Activated effector memory CD4-positive, alpha-beta T cell treated with anti-CD3 and anti-CD28 coated beads, Interleukin-2, amount 50 U/mL, for 16 hours (primary cell): ENCODE results near the gene COL10A1.
"Not testable (repeated sequence)": the region's sequence is repeated elsewhere in the genome, so short reads cannot be mapped to it uniquely, and the experiment has no call there.

Experiments
- DNase-seq: peaks from one replicate; pipeline ENCODE4 v3.0.0-alpha.2; 2020

COL10A1 gene

DNA sequence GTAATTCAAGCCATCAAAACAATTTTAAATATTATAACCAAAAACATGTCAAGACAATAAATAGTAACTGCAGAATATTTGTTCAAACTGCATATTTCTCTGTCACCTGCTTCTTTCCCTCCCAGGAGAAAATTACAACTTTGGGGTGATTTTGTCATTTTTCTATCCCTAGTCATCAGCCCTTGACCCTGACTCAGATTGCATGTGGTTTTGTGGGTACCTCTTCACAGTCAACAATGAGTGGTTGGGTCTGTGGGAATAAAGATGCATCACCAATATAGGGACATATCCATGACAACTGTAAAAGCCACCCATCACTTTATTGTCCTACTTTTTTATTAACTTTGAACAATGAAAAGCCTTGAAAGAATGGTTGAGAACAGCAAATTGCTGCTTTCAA is 7.3 kb downstream of the COL10A1 start:
- no peak for DNase-seq

DNA sequence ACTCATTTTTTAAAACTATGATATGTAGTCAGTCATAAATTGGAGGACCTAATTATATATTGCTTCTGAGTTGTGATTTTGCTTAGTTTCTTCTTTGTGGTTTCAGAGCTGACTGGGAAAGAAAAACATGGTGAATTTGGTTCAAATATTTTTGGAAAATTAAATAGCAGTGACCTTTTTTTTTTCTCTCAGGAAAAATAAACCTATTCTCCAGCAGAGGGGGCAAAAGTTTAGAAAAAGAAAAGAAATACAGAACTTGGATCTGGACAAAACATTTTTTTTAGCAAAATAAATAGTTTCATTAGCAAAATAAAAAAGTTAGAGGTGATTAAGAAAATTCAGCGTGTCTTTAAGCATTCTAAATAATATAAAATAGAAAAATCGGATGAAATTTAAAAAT is 10.2 kb downstream of the COL10A1 start:
- DNase-seq: no peak

DNA sequence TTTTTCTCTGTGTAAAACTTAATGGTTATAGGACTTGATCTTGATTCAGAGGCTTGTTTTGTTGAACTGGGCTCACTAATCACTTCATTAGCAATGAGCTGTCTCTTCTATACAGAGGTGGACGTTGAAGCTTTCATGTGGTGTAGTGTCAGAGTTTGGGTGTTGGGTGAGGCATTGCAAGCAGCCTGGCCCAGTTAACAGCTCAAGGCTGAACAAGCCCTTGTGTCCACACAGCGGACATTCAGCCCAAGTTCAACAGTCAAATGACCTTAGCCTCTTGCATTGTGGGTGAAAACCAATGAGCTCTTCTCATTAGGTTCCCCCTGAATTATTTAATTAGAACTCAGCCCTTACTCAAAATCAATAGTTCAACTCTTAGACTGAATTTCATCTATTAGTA is 12.5 kb downstream of the COL10A1 start:
- no peak for DNase-seq

DNA sequence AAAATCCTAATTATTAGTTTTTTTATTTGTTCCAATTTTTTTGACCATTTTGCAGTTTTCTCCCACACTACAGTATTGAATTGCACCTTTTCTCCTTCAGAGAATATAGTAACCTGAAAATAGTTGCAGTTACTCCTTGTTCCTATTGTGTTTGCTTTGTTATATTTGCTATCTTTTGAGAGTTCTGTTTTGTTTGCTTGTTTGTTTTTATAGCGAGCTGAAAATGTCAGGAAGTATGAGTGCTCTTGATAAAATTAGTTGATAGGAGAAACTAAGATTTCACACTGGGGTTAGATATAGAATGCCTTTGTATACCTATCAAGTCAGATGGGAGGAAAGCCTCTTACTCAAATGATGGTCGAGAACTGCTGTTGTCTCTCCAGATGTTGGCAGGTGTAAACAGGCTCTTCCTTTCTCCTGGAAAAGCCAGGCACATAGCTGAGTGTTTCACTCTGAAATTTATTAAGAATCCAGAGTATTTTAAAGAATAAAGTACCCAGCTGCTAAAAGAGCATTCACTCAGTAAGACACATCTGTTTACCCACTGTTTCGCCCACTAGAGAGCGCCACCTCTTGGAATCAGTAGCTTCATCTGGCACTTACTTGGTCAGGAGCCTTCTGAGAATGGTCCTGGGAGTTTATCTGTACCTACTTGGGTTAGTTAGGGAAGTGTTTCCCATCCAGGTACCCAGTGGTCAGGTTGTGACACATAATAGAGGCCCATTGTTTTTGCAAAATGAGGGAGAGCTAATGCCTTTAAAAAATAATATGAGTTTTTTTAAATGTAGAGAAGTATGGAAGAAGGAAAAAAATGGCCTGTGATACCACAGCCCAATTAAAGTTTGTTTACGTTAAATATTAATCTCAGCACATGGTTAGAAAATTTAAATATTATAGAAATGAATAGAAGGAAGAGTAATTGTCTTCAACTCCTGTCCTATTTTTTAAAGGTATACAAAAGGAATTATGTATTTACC is 14.1 kb downstream of the COL10A1 start:
- DNase-seq: no peak

DNA sequence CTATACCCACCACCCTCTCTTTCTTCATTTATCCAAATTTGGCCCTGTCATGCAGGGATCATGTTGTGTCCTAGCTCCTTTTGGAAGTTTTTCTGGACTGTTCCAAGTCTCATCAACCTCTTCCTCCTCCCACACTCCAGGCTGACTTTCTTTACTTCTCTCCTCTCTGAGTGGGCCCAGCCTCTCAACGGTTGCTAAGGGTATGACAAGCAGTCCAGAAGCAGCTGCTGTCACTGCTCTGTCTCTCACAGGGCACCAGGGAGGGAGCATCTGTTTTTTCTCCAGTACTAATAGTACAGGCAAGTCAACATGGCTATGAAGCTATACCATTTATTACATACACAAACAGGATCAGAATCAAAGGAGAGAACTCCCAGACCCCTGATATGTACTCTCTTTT is 17.1 kb downstream of the COL10A1 start:
- DNase-seq: no peak

DNA sequence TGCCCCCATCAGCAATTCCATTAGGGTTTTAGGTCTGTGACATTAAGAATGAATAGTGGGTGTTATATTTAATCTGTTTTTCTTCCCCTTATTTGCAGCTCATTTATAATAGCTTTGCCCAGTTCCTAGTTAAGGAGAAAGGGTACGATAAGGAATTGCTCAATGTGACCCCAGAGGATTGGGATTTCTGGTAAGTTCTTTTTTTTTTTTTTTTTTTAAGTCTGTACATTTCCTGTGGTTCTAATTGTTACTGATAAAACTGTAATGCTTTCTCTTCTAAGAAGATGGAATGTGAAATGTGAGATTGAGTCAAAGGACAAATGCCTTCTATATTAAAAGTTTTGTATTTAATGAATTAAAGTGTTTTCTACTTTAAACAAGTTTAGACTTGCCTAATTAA is 19.8 kb downstream of the COL10A1 start:
- no peak for DNase-seq

DNA sequence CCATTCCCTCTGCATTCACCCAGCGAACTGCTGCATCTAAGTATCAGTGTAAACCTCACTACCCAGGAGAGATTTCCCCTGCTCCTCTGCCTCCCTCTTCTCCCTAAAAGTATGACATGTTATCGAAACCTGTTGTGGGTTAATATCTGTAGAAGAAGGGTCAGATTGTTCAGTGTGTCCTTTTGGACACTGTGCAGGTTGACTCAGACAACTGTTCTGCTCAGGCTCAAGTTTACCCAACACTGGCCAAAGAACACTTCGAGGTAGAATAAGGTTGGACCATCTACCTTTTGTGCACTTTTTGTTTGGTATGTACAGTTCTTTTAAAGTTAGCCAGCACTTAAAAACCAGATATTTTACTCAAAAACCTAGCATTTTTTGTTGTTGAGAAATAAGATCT is 20.7 kb downstream of the COL10A1 start:
- DNase-seq: no peak

DNA sequence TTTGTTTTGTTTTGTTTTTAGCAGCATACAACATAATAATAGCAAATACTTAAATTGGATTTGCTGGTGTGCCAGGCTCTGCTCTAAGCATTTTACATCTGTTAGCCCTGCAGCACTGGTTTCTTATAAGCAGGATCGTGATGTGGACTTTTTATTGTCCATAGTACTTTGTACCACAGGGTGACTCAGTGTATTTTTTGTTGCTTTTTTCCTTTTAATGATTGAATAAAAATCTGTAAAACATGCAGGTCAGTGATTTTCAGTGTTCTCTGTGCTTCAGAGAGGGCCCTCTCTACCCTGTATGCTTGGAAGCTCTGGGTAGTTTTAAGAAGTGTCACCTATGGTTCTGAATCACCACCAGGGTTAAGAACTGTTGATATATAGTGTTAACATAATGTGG is 21.3 kb downstream of the COL10A1 start:
- DNase-seq: no peak

DNA sequence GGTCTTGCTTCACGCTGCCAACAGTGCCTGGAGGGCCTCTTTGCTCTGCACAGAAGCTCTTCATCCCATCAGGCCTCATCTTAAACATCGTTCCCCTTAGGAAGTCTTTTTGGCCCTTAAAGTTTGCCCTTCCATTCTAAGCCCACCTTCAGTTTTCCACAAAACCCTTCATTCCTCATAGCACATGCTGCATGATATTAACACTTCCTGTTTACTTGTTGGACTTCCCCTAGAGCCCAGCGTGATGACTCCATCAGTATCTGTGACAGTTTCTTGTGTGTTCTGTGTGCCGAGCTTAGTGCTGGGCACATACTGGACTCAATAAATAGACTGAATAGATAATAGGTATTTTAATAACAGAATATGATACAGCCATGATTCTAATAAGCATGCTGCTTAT is 23.1 kb downstream of the COL10A1 start:
- no peak for DNase-seq

DNA sequence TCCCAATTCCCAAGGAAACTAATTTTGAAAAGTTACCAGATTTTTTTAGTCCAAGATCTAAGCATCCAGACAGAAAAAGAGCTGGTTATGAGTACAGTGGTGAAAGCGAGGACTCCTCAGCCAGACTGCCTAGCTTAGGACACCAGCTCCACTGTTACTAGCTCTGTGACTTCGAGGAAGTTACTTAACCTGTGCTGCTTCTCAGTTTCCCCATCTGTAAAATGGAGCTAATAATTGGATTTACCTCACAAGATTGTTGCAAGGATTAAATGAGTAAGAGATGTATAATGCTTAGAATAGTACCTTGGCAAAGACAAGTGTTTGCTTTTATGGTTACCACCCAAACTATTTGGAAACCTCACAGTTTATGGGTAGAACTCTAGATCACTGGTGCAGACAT is 24.1 kb downstream of the COL10A1 start:
- DNase-seq: no peak

DNA sequence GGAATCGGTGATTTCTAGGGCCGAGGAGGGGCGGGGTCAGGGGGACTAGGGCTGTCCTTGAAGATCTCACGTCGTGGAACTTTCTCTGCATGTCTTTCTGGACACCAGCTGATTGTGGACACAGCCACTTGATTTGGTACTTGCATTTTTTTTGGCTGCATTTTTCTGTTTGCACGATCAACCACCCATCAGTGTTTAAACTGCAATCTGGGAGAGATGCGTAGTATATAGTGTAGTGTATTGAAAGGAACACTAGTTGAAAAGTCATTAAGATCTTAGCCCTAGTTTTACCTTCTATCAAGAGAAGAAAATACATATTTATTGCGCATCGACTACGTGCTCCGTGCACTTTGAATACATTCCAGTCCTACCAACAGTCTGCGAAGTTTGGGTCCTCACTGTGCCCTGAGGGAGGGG is 24.6 kb downstream of the COL10A1 start:
- DNase-seq: no peak

DNA sequence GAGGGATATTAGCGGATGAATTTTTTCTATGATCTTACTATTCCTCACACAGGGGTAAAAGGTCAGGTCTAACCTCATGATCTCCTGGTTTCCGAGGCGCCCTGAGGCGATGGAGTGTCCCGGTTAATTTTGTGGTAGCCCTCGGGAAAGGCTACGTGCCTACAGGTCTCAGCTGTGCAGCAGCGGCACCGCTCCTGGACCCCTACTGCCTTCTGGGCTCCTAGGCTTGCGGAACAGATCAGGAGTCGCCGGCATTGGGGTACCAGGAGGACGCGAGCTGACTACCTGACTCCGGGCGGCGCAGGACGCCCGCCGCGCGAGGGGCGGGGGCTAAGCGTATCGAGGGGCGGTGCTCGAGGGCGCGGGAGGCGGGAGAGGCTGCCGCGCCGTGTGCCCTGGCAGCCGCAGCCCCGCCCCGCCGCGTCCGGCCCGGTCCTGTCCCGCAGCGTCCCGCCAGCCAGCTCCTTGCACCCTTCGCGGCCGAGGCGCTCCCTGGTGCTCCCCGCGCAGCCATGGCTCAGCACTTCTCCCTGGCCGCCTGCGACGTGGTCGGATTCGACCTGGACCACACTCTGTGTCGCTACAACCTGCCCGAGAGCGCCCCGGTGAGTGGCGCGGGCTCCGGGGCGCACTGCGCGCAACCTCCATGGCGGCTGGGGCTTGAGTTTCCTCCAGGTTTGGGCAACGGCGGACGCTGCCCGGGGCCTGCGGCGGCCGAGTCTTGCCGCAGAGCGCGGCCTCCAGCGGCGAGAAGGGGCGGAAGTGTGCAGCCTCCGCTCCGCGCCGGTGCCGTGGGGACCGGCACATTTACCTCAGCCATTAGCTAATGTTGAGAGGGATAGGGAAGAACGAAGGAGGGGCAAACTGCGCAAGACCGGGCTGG is 25.3 kb downstream of the COL10A1 start, which contains the start of gene NT5DC1:
NT5DC1 (plus strand) TSS at position 435 of the 883 bp plus-strand sequence; CDS start at position 513, 78 bp downstream.
- DNase-seq: peak; percentile 94

DNA sequence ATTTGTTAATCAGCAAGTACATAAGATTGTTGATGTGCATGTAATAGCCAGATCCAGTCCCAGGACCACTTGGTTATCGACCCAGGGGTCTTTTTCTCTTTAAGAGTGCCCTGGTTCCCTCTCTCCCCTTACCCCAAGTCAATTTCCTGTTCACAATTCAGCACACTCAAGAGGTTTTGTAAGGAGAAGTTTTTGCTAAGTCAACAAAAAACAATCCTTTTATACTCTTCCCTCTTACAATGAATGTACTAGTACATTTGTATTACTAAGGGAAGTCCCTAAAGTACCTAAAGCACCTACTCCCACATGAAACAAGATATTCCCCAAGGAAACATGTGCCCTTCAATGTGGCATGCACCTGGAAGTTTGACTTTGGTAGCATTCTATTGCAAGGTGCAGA is 26.9 kb downstream of the COL10A1 start:
- no peak for DNase-seq

DNA sequence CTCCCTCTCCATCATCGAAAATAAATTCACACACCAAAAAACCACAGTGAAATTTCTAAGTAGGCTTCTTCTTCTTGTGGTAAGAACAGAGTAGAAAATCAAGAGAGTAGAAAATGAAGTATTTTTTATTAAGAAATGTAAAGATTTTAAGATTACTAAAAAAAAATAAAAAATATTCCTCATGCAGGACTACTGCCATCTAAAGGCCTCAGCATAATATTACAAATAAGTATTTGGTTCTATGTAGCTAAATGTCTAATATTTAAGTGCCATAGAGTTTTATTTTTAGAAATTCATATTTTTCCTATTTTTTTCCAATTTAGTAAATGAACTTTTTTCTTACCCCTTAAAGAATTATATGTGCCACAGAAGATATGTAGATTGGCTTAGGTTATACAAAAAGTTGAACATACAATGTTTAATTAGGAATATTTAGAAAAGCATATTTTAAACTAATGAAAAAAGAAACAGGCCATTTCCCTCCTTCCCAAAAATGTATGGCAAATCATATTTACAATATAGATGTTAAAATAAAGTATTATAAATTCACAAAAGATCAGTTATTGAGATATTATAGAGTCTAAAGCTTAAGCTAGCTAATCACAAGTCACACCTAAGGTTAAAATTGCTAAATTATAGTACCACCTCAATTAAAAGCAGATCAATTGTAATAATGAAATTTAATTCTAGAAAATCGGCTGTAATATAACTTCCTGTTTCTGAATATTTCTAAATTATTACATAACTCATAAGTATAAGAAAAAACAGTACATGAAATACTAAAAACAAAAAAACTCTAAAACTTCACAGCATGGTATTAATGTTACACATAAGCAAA is 28.7 kb downstream of the COL10A1 start:
- DNase-seq: no peak

DNA sequence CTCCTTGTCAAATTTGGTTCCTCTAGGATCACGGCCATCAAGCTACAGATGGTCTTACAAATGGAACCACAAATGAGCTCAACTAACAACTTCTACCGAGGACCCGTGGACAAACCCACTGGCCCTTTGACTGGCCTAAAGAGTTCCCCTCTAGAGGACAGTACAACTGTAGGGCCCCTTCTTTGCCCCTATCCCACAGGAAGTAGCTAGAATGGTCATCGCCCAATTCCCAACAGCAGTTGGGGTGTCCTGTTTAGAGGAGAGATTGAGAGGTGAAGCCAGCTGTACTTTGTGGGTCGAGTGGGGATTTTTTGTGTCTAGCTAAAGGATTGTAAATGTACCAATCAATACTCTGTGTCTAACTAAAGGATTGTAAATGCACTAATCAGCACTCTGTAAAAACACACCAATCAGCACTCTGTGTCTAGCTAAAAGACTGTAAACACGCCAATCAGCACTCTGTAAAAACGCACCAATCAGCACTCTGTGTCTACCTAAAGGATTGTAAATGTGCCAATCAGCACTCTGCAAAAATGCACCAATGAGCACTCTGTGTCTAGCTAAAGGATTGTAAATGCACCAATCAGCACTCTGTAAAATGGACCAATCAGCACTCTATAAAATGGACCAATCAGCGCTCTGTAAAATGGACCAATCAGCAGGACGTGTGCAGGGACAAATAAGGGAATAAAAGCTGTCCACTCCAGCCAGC is 29.7 kb downstream of the COL10A1 start:
- not testable (repeated sequence) for DNase-seq

DNA sequence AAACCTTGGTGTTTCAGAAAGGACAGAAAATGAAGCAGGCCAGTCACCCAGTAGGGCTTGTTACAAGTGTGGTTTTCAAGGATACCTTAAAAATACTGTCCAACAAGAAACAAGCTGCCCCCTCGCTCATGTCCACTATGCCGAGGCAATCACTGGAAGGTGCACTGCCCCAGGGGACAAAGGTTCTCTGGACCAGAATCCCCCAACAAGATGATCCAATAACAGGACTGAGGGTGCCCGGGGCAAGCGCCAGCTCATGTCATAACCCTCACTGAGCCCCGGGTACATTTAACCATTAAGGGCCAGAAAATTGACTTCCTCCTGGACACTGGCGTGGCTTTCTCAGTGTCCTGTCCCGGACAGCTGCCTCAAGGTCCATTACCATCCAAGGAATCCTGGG is 31.9 kb downstream of the COL10A1 start:
- no peak for DNase-seq

DNA sequence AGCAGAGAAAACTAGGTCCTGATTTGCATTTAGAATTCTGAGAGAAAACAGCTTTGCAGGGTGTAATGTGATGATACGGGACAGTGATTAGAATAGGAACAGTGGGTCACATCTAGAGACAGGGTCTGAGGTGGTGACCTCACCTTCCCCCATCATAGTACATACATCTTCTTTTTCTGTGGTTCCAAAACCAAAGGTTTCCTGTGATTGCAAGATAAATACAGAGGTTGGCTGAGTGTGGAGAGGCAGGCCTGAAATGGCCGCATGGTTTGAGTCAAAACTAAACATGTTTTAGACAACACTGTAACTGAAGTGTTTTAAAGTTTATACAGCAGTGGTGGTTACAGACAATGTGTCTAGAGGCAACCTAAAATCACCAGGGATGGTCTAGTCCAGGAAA is 35.7 kb downstream of the COL10A1 start:
- DNase-seq: no peak

DNA sequence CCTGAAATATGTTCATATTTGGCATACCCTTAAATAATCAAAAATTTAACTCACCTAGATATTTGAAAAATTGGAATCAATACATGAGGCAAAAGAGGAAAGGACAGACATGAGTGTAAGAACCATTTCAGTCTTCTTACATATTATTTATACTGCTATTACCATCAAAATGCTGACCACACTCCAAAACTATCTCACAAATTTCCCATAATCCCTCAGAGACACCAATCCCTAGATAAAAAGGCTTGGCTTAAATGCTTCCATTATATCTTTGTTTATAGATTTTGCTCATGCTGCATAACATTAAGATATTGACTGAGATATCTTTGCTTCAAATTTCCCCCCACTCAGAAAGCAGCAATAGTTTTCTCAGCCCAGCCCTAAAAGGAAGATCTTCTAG is 37.0 kb downstream of the COL10A1 start:
- no peak for DNase-seq

DNA sequence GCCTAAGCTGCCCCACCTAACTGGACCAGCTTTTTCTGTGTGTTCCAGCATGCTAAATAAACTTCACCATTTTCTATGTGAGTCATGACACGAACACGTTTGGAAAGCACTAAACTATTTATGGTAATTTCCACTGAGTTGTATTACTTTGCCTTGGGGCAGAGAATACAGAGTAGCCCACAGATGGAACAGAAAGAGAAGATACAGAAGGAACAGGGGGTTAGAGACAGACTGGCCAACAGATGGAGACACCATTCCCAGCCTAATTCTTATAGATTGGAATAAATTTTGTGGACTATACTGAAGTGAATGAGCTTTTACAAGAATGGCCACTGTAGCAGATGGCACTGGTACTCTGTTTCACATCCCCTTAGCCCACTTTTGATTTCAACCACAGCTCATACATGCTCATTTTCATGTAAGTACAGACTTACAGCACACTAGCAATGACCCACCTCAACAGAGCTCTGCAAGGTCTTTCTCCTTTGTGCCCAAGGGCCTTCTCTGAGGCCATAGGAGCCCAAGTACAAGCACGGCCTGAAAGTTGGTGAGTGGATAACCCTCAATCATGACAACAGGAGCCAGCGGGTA is 38.4 kb downstream of the COL10A1 start:
- no peak for DNase-seq

DNA sequence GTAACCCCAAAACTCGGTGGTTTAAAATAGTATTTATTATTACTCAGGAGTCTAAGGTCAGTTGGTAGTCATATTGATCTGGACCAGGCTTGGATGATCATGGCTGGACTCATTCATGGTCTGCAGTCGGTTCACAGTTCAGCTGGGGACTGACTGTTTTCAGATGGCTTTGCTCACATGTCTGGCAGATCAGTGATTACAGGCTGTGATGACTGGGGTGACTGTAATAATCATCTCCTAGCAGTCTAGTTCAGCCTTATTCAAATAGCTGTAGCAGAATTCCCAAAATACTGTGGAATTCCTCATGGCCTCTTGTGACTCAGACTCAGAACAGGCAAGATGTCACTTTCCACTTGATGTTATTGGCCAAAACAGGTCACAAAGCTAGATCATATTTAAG is 41.6 kb downstream of the COL10A1 start:
- DNase-seq: no peak

DNA sequence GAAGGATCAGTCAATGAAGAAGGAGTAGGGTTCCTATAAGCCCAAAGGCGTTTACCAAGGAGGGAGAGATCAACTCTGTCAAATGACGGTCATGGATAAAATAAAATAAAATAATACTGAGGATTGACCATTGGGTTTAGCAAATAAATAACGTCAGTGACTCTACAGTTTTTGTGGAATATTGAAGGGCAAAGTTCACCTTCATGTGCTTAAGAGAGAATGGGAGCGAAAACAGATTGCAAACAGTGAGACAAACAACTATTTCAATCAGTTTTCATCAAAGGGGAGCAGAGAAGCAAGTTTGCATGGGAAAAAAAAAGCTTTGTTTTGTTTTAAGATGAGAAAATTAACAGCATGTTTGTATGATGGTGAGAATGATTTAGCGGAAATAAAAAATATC is 42.9 kb downstream of the COL10A1 start:
- no peak for DNase-seq

DNA sequence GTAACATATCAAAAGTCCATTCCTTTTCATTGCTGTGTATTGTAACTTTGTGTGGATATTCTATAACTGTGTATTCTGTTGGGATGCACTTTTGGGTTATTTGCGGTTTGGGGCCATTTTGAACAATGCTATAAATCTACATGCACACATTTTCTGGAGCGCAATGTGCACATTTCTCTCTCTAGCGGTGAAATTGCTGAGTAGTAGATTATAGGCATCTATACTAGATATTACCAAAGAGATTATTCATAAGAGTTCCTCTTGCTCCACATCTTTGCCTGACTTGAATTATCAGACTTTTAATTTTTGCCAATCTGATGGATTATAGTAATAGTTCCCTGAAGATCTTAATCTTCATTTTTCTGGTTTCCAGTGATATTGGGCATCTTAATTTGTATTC is 47.0 kb downstream of the COL10A1 start:
- no peak for DNase-seq
